HepG2 (cell line): Measurements from ENCODE around the gene GRHL1.

Experiments used
- CC2D1A ChIP-seq: sonication (generic); formaldehyde crosslinking; IDR thresholded peaks from 2 replicates; pipeline ENCODE4 v1.8.1; 2023; ENCODE audit warnings: mild to moderate bottlenecking, missing genetic modification reagents
- EZH2 ChIP-seq: conservative IDR thresholded peaks from 2 replicates; pipeline ENCODE4 v1.6.1; 2012; ENCODE audit warnings: mild to moderate bottlenecking, low read depth, low read length, moderate library complexity
- TF ChIP-seq, protein P1 (sequence below): sonication (generic); formaldehyde crosslinking; IDR thresholded peaks from 2 replicates; pipeline ENCODE4 v1.4.0; 2020; ENCODE audit warnings: missing genetic modification reagents

DNA sequence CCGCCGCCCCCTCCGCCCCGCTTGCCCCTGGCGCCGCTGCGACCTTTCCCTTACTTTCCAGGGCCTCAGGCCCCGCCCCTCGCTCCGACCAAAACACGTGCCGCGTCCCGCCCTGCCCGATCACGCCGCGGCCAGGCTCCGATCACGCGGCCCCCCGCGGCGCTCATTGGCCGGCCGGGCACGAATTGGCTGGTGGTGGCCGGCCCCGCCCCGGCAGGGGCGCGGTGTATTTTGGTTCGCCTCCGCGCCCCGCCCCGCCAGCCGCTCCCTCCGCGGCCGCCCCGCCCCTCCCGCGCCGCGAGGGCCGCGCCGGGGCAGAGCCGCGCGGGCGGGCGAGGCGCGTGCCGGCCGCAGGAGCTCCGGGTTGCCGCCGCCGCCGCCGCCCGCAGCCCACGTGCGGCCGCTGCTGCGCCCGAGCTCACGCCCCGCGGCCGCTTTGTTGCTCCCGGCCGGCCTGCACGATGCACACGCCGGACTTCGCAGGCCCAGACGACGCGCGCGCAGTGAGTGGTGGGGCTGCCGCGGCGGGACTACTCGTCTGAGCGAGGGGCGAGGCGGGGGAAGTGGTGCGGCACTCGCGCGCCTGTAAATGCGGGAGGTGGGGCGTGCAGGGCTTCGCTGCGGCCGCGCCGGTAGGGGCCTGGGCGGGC, 91.9 kb downstream of the GRHL1 start, which contains the start of gene KLF11:
- TF ChIP-seq, protein P1, sequence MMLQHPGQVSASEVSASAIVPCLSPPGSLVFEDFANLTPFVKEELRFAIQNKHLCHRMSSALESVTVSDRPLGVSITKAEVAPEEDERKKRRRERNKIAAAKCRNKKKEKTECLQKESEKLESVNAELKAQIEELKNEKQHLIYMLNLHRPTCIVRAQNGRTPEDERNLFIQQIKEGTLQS: peak; percentile 79; the same call in 1 of the 2 replicates
- TF ChIP-seq CC2D1A (CRISPR knock-in tag) (no peak), EZH2 (no peak)
